Neural crest cell (in vitro differentiated cells): Measurements from ENCODE around the gene UCN3. TPM values are rescaled to one million over a fixed set of nuclear protein-coding genes. Genes with fewer than 3 reads are reported as not detected.

Experiments
- DNase-seq: peaks from one replicate; pipeline ENCODE4 v3.0.0; 2021; ENCODE audit warnings: low read depth, mixed read lengths, low spot score
- H3K27ac Mint-ChIP-seq: one replicate; pipeline ENCODE4 v1.8.0; 2021; ENCODE audit warnings: mild to moderate bottlenecking, mixed read lengths; ENCODE audit not compliant: unreplicated experiment
- H3K27me3 Mint-ChIP-seq: 2 replicates; pipeline ENCODE4 v1.8.0; 2021; ENCODE audit warnings: low read depth, mild to moderate bottlenecking, mixed read lengths
- H3K36me3 Mint-ChIP-seq: 2 replicates; pipeline ENCODE4 v1.8.0; 2021; ENCODE audit warnings: low read depth, mild to moderate bottlenecking, mixed read lengths
- H3K4me1 Mint-ChIP-seq: 2 replicates; pipeline ENCODE4 v1.8.0; 2021; ENCODE audit warnings: mixed read lengths
- H3K4me3 Mint-ChIP-seq: one replicate; pipeline ENCODE4 v1.8.0; 2021; ENCODE audit warnings: mild to moderate bottlenecking, mixed read lengths
- H3K9me3 Mint-ChIP-seq: 2 replicates; pipeline ENCODE4 v1.8.0; 2021; ENCODE audit warnings: mixed read lengths
- total RNA-seq: library from RNA; stranded (reverse); gene quantifications from 2 replicates; pipeline ENCODE4 v1.2.1, GENCODE V29; 2021
- TF ChIP-seq, protein P1 (sequence below): fragments of 200-600 bp; sonication (generic); conservative IDR thresholded peaks from 2 replicates; pipeline ENCODE4 v1.5.0; 2021; ENCODE audit warnings: antibody characterized with exemption, mild to moderate bottlenecking

The UCN3 gene
- total RNA-seq, 1 donor from 2014 or later, result not detected

DNA sequence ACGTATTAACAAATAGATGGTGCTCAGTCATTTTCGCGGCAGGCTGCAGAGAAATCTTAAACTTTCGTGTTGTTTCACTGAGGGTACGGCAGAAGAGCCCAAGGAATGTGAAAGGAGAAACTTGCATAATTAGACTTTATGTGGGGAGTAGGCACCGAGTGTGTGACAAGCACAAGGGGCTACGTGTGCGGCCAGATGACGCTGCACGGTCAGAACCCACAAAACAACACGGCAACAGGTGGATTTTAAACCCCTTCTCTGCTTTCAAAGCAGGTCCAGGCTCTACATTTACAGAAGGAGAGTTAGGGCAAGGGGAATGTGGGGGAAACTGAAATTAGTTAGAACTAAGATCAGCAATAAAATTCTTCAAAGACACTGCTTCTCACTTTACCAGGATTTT lies 392 bp upstream of the UCN3 start:
- Mint-ChIP-seq H3K27ac (no peak overlapping the region), H3K27me3 (peaks cover 46% of the 10 kb centered on the region), H3K4me3 (no peak overlapping the region), H3K4me1 (no peaks in the 10 kb centered on the region), H3K9me3 (no peaks in the 10 kb centered on the region), H3K36me3 (no peaks in the 10 kb centered on the region)
- DNase-seq, result no peak
- TF ChIP-seq, protein P1, sequence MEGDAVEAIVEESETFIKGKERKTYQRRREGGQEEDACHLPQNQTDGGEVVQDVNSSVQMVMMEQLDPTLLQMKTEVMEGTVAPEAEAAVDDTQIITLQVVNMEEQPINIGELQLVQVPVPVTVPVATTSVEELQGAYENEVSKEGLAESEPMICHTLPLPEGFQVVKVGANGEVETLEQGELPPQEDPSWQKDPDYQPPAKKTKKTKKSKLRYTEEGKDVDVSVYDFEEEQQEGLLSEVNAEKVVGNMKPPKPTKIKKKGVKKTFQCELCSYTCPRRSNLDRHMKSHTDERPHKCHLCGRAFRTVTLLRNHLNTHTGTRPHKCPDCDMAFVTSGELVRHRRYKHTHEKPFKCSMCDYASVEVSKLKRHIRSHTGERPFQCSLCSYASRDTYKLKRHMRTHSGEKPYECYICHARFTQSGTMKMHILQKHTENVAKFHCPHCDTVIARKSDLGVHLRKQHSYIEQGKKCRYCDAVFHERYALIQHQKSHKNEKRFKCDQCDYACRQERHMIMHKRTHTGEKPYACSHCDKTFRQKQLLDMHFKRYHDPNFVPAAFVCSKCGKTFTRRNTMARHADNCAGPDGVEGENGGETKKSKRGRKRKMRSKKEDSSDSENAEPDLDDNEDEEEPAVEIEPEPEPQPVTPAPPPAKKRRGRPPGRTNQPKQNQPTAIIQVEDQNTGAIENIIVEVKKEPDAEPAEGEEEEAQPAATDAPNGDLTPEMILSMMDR, result no peak

GRCh38 chr10:5365928-5366327 lies 1.2 kb downstream of the UCN3 start:
- Mint-ChIP-seq H3K4me3 (no peak overlapping the region), H3K36me3 (peaks cover 6% of the 10 kb centered on the region), H3K4me1 (no peaks in the 10 kb centered on the region), H3K27me3 (peaks cover 42% of the 10 kb centered on the region), H3K27ac (no peak overlapping the region), H3K9me3 (peaks cover 10% of the 10 kb centered on the region)
- no peak for DNase-seq
- TF ChIP-seq, protein P1, result no peak

DNA sequence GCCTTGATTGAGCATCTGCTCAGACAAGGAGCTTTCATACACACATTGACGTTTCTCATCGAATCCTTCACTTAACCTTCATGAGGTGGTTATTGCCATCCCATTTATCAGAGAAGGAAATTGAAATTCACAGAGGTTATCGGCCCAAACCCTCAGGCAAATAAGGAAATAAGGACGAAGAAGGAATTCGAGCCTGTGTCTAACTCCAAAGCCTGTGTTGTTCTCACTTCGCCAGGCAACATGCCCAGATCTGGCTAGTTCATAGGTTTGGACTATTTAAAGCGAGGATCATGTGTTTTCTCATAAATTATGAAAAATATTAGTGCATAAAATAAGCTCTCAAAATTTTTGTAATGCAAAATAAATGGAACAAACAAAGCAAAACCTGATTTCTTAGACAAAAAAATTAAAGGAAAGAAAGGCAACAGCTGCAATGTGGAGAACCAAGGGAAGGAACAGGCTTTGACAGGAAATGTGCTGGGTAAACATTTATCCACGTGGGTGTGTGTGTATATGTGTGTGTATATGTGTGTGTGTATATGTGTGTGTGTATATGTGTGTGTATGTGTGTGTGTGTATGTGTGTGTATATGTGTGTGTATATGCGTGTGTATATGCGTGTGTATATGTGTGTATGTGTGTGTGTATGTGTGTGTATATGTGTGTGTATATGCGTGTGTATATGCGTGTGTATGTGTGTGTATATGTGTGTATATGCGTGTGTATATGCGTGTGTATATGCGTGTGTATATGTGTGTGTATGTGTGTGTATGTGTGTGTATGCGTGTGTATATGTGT lies 4.8 kb downstream of the UCN3 start:
- Mint-ChIP-seq H3K4me3 (no peak overlapping the region), H3K4me1 (peaks cover 4% of the 10 kb centered on the region), H3K36me3 (peaks cover 7% of the 10 kb centered on the region), H3K27ac (no peak overlapping the region), H3K27me3 (peaks cover 20% of the 10 kb centered on the region), H3K9me3 (peaks cover 17% of the 10 kb centered on the region)
- TF ChIP-seq, protein P1, result no peak
- no peak for DNase-seq

GRCh38 chr10:5370493-5371352 lies 6.0 kb downstream of the UCN3 start:
- TF ChIP-seq, protein P1, result no peak
- peaks cover 7% of the 10 kb centered on the region for H3K36me3 Mint-ChIP-seq
- H3K4me1 Mint-ChIP-seq, result peaks cover 4% of the 10 kb centered on the region
- no peak for DNase-seq
- no peak overlapping the region for H3K4me3 Mint-ChIP-seq
- no peak overlapping the region for H3K27ac Mint-ChIP-seq
- peaks cover 19% of the 10 kb centered on the region for H3K27me3 Mint-ChIP-seq
- peaks cover 17% of the 10 kb centered on the region for H3K9me3 Mint-ChIP-seq

DNA sequence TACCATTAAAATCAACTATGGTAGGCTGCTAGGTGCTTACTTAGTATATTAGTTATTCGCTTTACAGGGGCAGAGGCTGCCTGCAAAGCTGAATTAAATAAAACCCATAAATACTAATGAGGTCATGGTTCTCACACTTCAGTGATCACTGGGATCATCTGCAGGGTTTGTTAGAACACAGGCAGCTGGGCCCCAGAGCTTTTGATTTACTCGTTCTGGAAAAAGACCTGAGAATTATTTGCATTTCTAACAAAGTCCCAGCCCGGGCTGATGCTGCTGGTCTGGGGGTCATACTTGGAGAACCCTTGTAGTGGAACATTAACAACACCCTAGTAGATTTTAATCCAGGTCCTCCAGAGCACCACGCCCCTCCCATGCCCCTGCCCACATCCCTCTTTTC lies 8.5 kb downstream of the UCN3 start:
- Mint-ChIP-seq H3K27ac (no peak overlapping the region), H3K4me3 (no peak overlapping the region), H3K4me1 (peaks cover 4% of the 10 kb centered on the region), H3K9me3 (peaks cover 17% of the 10 kb centered on the region), H3K27me3 (no peaks in the 10 kb centered on the region), H3K36me3 (peaks cover 7% of the 10 kb centered on the region)
- DNase-seq, result no peak
- TF ChIP-seq, protein P1, result no peak
